HepG2 (cell line): ENCODE data around the gene MECR. TPM values are rescaled to one million over a fixed set of nuclear protein-coding genes. Genes with fewer than 3 reads are reported as not detected.
A peak's percentile ranks its signal among the peaks of the same experiment; 100 is the strongest.

Experiments used
- DRAP1 ChIP-seq: IDR thresholded peaks from 2 replicates; pipeline ENCODE4 v1.6.1; 2016; ENCODE audit warnings: missing genetic modification reagents, missing compliant biosample characterization
- ESRRA ChIP-seq: sonication (generic); formaldehyde crosslinking; IDR thresholded peaks from 2 replicates; pipeline ENCODE4 v1.5.1; 2020; ENCODE audit warnings: mild to moderate bottlenecking, low read depth, missing genetic modification reagents
- FOXK1 ChIP-seq: sonication (generic); formaldehyde crosslinking; IDR thresholded peaks from 2 replicates; pipeline ENCODE4 v1.4.0; 2020; ENCODE audit warnings: low read depth, missing genetic modification reagents, borderline replicate concordance
- IRF9 ChIP-seq: sonication (generic); formaldehyde crosslinking; IDR thresholded peaks from 2 replicates; pipeline ENCODE4 v1.8.0; 2022; ENCODE audit warnings: missing genetic modification reagents, mild to moderate bottlenecking, borderline replicate concordance
- MBD4 ChIP-seq: IDR thresholded peaks from 2 replicates; pipeline ENCODE4 v1.6.1; 2012; ENCODE audit warnings: low read length, inconsistent platforms, borderline replicate concordance
- MED13 ChIP-seq: sonication (generic); formaldehyde crosslinking; IDR thresholded peaks from 2 replicates; pipeline ENCODE4 v1.5.0; 2020; ENCODE audit warnings: missing genetic modification reagents
- PAXIP1 ChIP-seq: sonication (generic); formaldehyde crosslinking; conservative IDR thresholded peaks from 2 replicates; pipeline ENCODE4 v1.4.0; 2020; ENCODE audit warnings: mild to moderate bottlenecking, missing genetic modification reagents, moderate library complexity
- PHF21A ChIP-seq: sonication (generic); formaldehyde crosslinking; IDR thresholded peaks from 2 replicates; pipeline ENCODE4 v1.5.0; 2020; ENCODE audit warnings: mild to moderate bottlenecking, missing genetic modification reagents
- PPARG ChIP-seq: conservative IDR thresholded peaks from 2 replicates; pipeline ENCODE4 v1.6.1; 2016; ENCODE audit warnings: missing biosample characterization, missing genetic modification reagents
- ZBTB20 ChIP-seq: sonication (generic); formaldehyde crosslinking; IDR thresholded peaks from 2 replicates; pipeline ENCODE4 v1.8.1; 2023; ENCODE audit warnings: missing genetic modification reagents, low read depth, mild to moderate bottlenecking, borderline replicate concordance
- ZBTB40 ChIP-seq, 2 experiments: fragments of 450-650 bp in 1 of 2; sonication (generic) in 1 of 2; formaldehyde crosslinking in 1 of 2; IDR thresholded peaks; 2 replicates each; pipeline versions ENCODE4 v1.6.1 to v1.8.0; 2016 to 2022; ENCODE audit warnings: antibody characterized with exemption in 1 of 2, mild to moderate bottlenecking in 1 of 2, missing genetic modification reagents in 1 of 2
- ZBTB7B ChIP-seq: sonication (generic); formaldehyde crosslinking; IDR thresholded peaks from 2 replicates; pipeline ENCODE4 v1.4.0; 2020; ENCODE audit warnings: missing genetic modification reagents
- ZFP36L1 ChIP-seq: sonication (generic); formaldehyde crosslinking; IDR thresholded peaks from 2 replicates; pipeline ENCODE4 v1.8.0; 2022; ENCODE audit warnings: mild to moderate bottlenecking, missing genetic modification reagents, moderate library complexity
- ZFX ChIP-seq: sonication (generic); formaldehyde crosslinking; IDR thresholded peaks from 2 replicates; pipeline ENCODE4 v1.4.0; 2020; ENCODE audit warnings: mild to moderate bottlenecking, low read depth, missing genetic modification reagents, moderate library complexity
- ZNF230 ChIP-seq: sonication (generic); formaldehyde crosslinking; IDR thresholded peaks from 2 replicates; pipeline ENCODE4 v1.4.0; 2020; ENCODE audit warnings: mild to moderate bottlenecking, missing genetic modification reagents
- ZNF564 ChIP-seq: sonication (generic); formaldehyde crosslinking; IDR thresholded peaks from 2 replicates; pipeline ENCODE4 v1.8.1; 2023; ENCODE audit warnings: mild to moderate bottlenecking, missing genetic modification reagents
- polyA plus RNA-seq, 8 experiments: library from polyadenylated mRNA; depleted of rRNA in 3 of 8; stranded (reverse) in 7 of 8; unstranded in 1 of 8; fragments of >200 nt; fragmentation: Illumina TruSeq in 4 of 8; extraction: Trizol in 4 of 8; gene quantifications; 2 replicates each; pipeline versions ENCODE4 v1.2.1 to v1.2.3, GENCODE V29; 2011 to 2016; ENCODE audit warnings: low read depth in 4 of 8, missing spikeins in 1 of 8, mixed read lengths in 1 of 8; ENCODE audit not compliant: insufficient read depth in 1 of 8
- total RNA-seq, 5 experiments: library from RNA; depleted of rRNA; stranded (reverse); fragments of >200 nt; fragmentation: Illumina TruSeq; extraction: Trizol; gene quantifications; 2 replicates each; pipeline ENCODE4 v1.2.3, GENCODE V29; 2016; ENCODE audit warnings: low read depth in 1 of 5

The MECR gene
- total and polyA plus RNA-seq, 2 of the 13 experiments (the other 11 are each of a cell fraction or from before 2014, with no cell fraction given), result 18.8 to 24.9 TPM

- 0 out of 2 replicates have a peak, but pooled peaks have one; percentile 3 for TF ChIP-seq ZFX (CRISPR knock-in tag)
- 0 out of 2 replicates have a peak, but pooled peaks have one; percentile 33 for TF ChIP-seq ZBTB20 (CRISPR knock-in tag)
- TF ChIP-seq ZBTB40 (IDR thresholded peaks at IDR 0.05), result no peak
- TF ChIP-seq ZBTB40 (CRISPR knock-in tag; IDR thresholded peaks at IDR 0.05), result no peak
- TF ChIP-seq ZNF564 (CRISPR knock-in tag), result peak; percentile 27; the same call in 1 of the 2 replicates
- 0 out of 2 replicates have a peak, but pooled peaks have one; percentile 17 for TF ChIP-seq PHF21A (CRISPR knock-in tag)
- TF ChIP-seq MBD4, result no peak
- no peak for TF ChIP-seq ZBTB7B (CRISPR knock-in tag)
- TF ChIP-seq IRF9, result no peak
- no peak for TF ChIP-seq PPARG
- no peak for TF ChIP-seq ZFP36L1 (CRISPR knock-in tag)
- TF ChIP-seq FOXK1 (CRISPR knock-in tag), result no peak
- TF ChIP-seq DRAP1 (CRISPR knock-in tag), result no peak
- TF ChIP-seq MED13 (CRISPR knock-in tag), result no peak
- peak; percentile 4; the same call in 1 of the 2 replicates for TF ChIP-seq ESRRA
- TF ChIP-seq PAXIP1 (CRISPR knock-in tag), result no peak
- 0 out of 2 replicates have a peak, but pooled peaks have one; percentile 16 for TF ChIP-seq ZNF230 (CRISPR knock-in tag)
These were observed 7.9 kb upstream of the MECR start (continued) for GRCh38 chr1:29238620-29239002.
